GM12891 (cell line): ENCODE measurements around the gene STK10.

Experiments
- POLR2A ChIP-seq: IDR thresholded peaks from 2 replicates; pipeline ENCODE4 v1.6.1; 2011; ENCODE audit warnings: low read depth, low read length, control low read depth
- POLR2AphosphoS5 ChIP-seq: IDR thresholded peaks from 2 replicates; pipeline ENCODE4 v1.6.1; 2011; ENCODE audit warnings: low read depth, low read length, control low read depth
- POU2F2 ChIP-seq: IDR thresholded peaks from 2 replicates; pipeline ENCODE4 v1.6.1; 2011; ENCODE audit warnings: low read depth, mild to moderate bottlenecking, control low read depth, low read length, moderate library complexity
- SPI1 ChIP-seq: IDR thresholded peaks from 2 replicates; pipeline ENCODE4 v1.6.1; 2011; ENCODE audit warnings: low read depth, low read length, control low read depth
- TAF1 ChIP-seq: IDR thresholded peaks from 2 replicates; pipeline ENCODE4 v1.6.1; 2011; ENCODE audit warnings: low read depth, low read length, control low read depth

DNA sequence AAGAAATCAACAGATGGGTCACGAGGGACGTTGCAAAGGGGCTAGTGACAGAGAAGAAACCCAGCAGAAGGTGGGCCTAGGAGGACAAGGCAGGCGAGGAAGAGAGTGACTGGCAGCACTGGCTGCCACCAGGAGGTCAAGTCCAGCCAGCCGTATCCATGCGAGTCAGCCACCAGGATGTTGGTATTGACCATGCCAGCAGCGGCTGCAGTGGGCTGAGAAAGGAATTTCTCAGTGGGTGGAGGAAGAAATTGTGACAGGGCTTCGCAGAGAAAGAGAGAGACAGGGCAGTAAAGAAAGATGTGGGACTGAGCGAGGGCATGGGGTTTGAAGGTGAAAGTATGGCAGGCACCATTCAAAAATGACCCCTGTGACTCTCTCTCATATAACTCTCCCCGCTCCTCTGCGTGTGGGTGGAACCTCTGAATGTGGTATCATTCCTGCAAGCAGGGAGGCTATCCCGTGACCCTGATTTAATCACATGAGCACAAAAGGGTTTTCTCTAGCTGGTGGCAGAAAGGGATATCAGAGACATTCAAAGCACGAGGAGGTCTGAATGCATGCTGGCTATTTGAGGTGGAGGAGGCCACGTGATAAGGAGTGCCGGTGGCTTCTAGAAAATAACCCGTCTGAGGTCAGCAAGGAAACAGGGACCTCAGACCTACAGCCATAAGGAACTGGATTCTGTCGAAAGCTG, 136.2 kb downstream of the STK10 start:
- TF ChIP-seq POLR2AphosphoS5 (no peak), SPI1 (no peak), POLR2A (no peak), TAF1 (no peak), POU2F2 (no peak)
